ENCODE results near the gene POP4.

Gene POP4

DNA sequence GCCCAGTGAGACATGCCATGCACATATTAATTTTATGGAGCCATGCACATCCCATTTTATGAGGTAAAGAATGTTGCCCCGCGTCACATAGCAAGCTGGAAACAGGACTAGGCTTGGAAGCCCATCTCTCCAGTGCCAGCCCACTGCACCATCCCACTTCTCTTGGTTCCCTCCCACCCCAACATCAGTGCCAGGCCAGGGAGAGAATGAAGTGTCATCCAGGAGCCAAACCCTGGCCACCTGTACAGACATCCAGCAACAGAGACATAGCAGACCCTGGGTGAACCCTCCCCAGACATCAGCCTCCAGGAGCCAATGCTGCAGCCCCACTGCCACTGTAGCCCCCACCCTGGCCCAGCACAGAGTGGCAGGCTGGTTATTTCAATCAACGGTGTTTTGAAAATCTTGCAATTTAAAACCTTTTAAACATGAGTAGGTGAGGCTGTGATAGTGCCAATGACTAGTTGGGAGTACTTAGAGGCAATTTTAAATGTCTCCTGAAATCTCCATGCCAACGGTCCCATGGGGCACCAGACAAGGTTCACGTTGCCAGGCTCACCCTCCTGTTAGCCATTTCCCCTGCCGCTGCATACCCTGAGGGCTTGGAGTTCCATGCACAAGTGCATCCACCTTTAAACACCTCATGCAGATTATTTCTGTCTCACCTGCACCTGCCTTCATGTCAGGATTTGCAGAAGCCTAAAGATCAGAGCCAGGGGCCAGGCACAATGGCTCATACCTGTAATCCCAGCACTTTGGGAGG is 45.6 kb upstream of the POP4 start:
- Histone ChIP-seq H3K27ac (ENCODE audit: low read length, poor library complexity, severe bottlenecking) (no peak overlapping the region), H2BK5ac (ENCODE audit: low read depth, low read length, poor library complexity, severe bottlenecking) (no peak overlapping the region), H3K4me3 (ENCODE audit: insufficient read depth in 1 of 2, low read depth in 1 of 2, low read length in 2 of 2) (no peak overlapping the region), H3K23ac (ENCODE audit: low read length in 2 of 2) (no peak overlapping the region), H3K27me3 (ENCODE audit: control insufficient read depth in 1 of 2, insufficient read depth in 1 of 2, low read length in 2 of 2) (peaks cover 0 to 17% of the 10 kb centered on the region in 2 experiments), H2BK12ac (ENCODE audit: low read length in 2 of 2) (no peak overlapping the region), H2AK5ac (ENCODE audit: low read length, severe bottlenecking) (no peak overlapping the region), H3K4me1 (ENCODE audit: control insufficient read depth, insufficient read depth, low read depth, low read length) (peaks cover 4% of the 10 kb centered on the region), H2BK15ac (ENCODE audit: low read depth, poor library complexity, severe bottlenecking) (no peak overlapping the region), H3K9ac (ENCODE audit: low read length) (no peak overlapping the region), H3K36me3 (ENCODE audit: control insufficient read depth in 1 of 2, insufficient read depth in 2 of 2, low read depth in 1 of 2, low read length in 2 of 2) (no peaks in the 10 kb centered on the region), H4K8ac (ENCODE audit: low read length) (no peak overlapping the region), H3K79me1 (replicated peaks; ENCODE audit: low read length, poor library complexity, severe bottlenecking) (no peaks in the 10 kb centered on the region), H4K91ac (ENCODE audit: low read length) (no peak overlapping the region), H3K9me3 (ENCODE audit: control insufficient read depth, low read length) (no peaks in the 10 kb centered on the region), H3K18ac (ENCODE audit: low read depth in 1 of 2, low read length in 2 of 2) (no peak overlapping the region), H3K4ac (ENCODE audit: low read depth in 1 of 2, low read length in 2 of 2) (no peak overlapping the region), H2AFZ (ENCODE audit: low read depth, low read length) (no peak overlapping the region), H3K4me2 (ENCODE audit: low read length, poor library complexity, severe bottlenecking) (no peak overlapping the region), H2BK120ac (ENCODE audit: low read depth, low read length) (no peak overlapping the region), H3K14ac (ENCODE audit: low read length in 2 of 2) (no peak overlapping the region)
- no peak for DNase-seq
- 80% methylated on average over 6 of the region's 6 CpGs for WGBS

DNA sequence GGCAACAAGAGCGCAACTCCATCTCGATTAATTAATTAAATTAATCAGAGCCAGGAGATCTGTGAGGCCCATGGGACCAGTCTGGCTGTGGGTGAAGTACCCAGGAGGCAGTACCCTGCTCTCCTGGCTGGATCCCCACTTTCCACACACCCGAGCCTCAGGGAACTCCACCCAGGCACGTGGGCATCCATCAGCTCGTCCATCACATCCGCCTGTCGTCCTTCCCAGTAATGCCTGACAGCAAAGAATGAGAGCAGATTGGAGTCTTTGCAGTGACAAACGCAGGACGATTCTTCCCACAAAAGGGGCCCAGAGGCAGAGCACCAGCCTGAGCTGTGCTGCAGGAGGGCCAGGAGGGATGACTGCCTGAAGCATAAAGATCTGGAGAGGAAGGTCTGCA is 44.5 kb upstream of the POP4 start:
- H4K91ac ChIP-seq (ENCODE audit: low read length) = no peak overlapping the region
- no peak overlapping the region for H3K14ac ChIP-seq (ENCODE audit: low read length in 2 of 2)
- no peak overlapping the region for H3K4me3 ChIP-seq (ENCODE audit: insufficient read depth in 1 of 2, low read depth in 1 of 2, low read length in 2 of 2)
- H3K4me1 ChIP-seq (ENCODE audit: control insufficient read depth, insufficient read depth, low read depth, low read length) = peaks cover 4% of the 10 kb centered on the region
- H2AK5ac ChIP-seq (ENCODE audit: low read length, severe bottlenecking) = no peak overlapping the region
- DNase-seq = no peak
- H3K18ac ChIP-seq (ENCODE audit: low read depth in 1 of 2, low read length in 2 of 2) = no peak overlapping the region
- H2AFZ ChIP-seq (ENCODE audit: low read depth, low read length) = no peak overlapping the region
- no peak overlapping the region for H2BK5ac ChIP-seq (ENCODE audit: low read depth, low read length, poor library complexity, severe bottlenecking)
- no peaks in the 10 kb centered on the region for H3K36me3 ChIP-seq (ENCODE audit: control insufficient read depth in 1 of 2, insufficient read depth in 2 of 2, low read depth in 1 of 2, low read length in 2 of 2)
- no peak overlapping the region for H3K23ac ChIP-seq (ENCODE audit: low read length in 2 of 2)
- H3K9ac ChIP-seq (ENCODE audit: low read length) = no peak overlapping the region
- H4K8ac ChIP-seq (ENCODE audit: low read length) = no peak overlapping the region
- H3K4me2 ChIP-seq (ENCODE audit: low read length, poor library complexity, severe bottlenecking) = no peak overlapping the region
- no peaks in the 10 kb centered on the region for H3K79me1 ChIP-seq (replicated peaks; ENCODE audit: low read length, poor library complexity, severe bottlenecking)
- H3K27me3 ChIP-seq (ENCODE audit: control insufficient read depth in 1 of 2, insufficient read depth in 1 of 2, low read length in 2 of 2) = peaks cover 0 to 20% of the 10 kb centered on the region in 2 experiments
- no peak overlapping the region for H3K4ac ChIP-seq (ENCODE audit: low read depth in 1 of 2, low read length in 2 of 2)
- H3K27ac ChIP-seq (ENCODE audit: low read length, poor library complexity, severe bottlenecking) = no peak overlapping the region
- WGBS = 68% methylated on average over 9 of the region's 9 CpGs
- no peak overlapping the region for H2BK120ac ChIP-seq (ENCODE audit: low read depth, low read length)
- H3K9me3 ChIP-seq (ENCODE audit: control insufficient read depth, low read length) = no peaks in the 10 kb centered on the region
- no peak overlapping the region for H2BK15ac ChIP-seq (ENCODE audit: low read depth, poor library complexity, severe bottlenecking)
- H2BK12ac ChIP-seq (ENCODE audit: low read length in 2 of 2) = no peak overlapping the region

DNA sequence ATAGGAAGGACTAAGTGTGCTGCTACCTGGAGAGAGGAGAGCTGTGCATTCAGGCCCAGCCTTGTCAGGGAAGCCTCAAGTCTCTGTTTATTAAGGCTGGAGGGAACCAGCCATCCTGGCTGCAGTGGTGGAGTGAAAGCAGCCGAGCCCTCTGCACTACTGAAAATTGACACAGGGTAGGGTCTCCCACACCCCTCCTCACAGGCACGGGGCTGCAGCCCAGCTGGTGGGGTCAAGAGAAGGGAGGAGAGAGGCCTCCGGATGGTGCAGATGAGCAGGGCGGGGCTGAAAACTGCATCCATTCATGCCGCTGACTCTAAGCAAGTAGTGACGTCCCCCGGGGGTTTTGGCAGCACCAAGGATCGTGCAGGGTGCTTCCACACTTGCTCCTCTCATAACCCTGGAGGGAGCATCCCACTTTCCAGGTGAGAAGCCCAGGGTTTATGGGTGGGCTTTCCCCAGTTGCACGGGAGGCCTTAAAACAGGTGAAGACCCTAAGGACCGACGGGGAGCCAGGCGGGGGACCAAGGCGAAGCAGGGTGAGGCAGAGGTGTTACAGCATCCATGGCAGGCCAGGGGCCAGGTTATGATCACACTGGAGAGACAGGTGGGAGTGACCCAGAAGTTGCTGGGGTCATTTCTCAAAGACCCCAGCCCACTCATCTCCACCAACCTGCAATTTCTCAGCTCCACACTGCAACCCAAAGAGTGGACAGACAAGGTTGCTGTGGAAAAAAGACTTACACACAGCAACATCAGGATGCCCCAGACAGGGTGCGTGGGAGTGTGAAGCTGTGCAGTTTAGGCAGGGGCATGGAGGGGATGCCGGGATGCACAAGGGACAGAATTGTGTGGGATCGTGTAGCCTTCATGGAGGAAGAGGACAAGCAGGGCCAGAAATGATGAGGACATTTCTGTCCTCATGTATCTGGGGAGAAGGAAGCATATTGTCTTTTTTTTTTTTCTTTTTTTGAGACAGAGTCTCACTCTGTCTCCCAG is 43.5 kb upstream of the POP4 start:
- no peak overlapping the region for H3K4ac ChIP-seq (ENCODE audit: low read depth in 1 of 2, low read length in 2 of 2)
- H2AFZ ChIP-seq (ENCODE audit: low read depth, low read length) = no peak overlapping the region
- no peak overlapping the region for H4K91ac ChIP-seq (ENCODE audit: low read length)
- H3K18ac ChIP-seq (ENCODE audit: low read depth in 1 of 2, low read length in 2 of 2) = no peak overlapping the region
- WGBS = 68% methylated on average over 14 of the region's 16 CpGs
- H3K36me3 ChIP-seq (ENCODE audit: control insufficient read depth in 1 of 2, insufficient read depth in 2 of 2, low read depth in 1 of 2, low read length in 2 of 2) = no peaks in the 10 kb centered on the region
- peaks cover 4% of the 10 kb centered on the region for H3K4me1 ChIP-seq (ENCODE audit: control insufficient read depth, insufficient read depth, low read depth, low read length)
- H4K8ac ChIP-seq (ENCODE audit: low read length) = no peak overlapping the region
- peaks cover 0 to 20% of the 10 kb centered on the region in 2 experiments for H3K27me3 ChIP-seq (ENCODE audit: control insufficient read depth in 1 of 2, insufficient read depth in 1 of 2, low read length in 2 of 2)
- H3K9me3 ChIP-seq (ENCODE audit: control insufficient read depth, low read length) = no peaks in the 10 kb centered on the region
- no peak for DNase-seq
- H3K9ac ChIP-seq (ENCODE audit: low read length) = no peak overlapping the region
- no peak overlapping the region for H2BK5ac ChIP-seq (ENCODE audit: low read depth, low read length, poor library complexity, severe bottlenecking)
- no peak overlapping the region for H3K4me2 ChIP-seq (ENCODE audit: low read length, poor library complexity, severe bottlenecking)
- no peaks in the 10 kb centered on the region for H3K79me1 ChIP-seq (replicated peaks; ENCODE audit: low read length, poor library complexity, severe bottlenecking)
- H2AK5ac ChIP-seq (ENCODE audit: low read length, severe bottlenecking) = no peak overlapping the region
- H2BK120ac ChIP-seq (ENCODE audit: low read depth, low read length) = no peak overlapping the region
- no peak overlapping the region for H3K14ac ChIP-seq (ENCODE audit: low read length in 2 of 2)
- no peak overlapping the region for H3K4me3 ChIP-seq (ENCODE audit: insufficient read depth in 1 of 2, low read depth in 1 of 2, low read length in 2 of 2)
- H2BK15ac ChIP-seq (ENCODE audit: low read depth, poor library complexity, severe bottlenecking) = no peak overlapping the region
- no peak overlapping the region for H2BK12ac ChIP-seq (ENCODE audit: low read length in 2 of 2)
- no peak overlapping the region for H3K23ac ChIP-seq (ENCODE audit: low read length in 2 of 2)
- H3K27ac ChIP-seq (ENCODE audit: low read length, poor library complexity, severe bottlenecking) = no peak overlapping the region

DNA sequence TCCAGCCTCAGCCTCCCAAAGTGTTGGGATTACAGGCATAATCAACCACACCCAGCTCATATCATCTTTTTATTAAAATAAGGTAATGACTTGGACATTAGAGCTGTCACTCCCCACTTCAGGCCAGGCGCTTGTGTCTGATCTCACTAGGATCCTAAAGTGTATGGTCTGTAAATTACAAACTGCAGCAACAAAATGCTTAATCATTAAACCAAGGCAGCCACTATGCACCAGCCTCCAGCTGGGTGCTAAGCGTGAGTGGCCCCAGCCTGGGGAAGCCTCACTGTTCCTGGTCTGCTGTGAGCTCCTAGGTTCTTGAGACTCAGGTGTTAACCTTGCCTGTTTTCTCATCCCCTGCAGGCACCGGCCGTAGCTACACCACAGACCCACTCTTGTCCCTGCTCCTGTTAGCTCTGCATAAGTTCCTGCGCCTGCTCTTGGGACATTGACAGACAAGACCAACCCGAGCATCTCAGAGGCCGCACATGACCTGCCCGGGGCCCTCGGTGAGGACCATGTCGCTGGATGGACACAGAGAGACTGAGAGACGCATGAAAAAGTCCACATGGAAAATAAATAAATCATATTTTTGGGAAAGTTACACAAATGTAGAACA is 42.5 kb upstream of the POP4 start:
- peaks cover 4% of the 10 kb centered on the region for H3K4me1 ChIP-seq (ENCODE audit: control insufficient read depth, insufficient read depth, low read depth, low read length)
- H3K79me1 ChIP-seq (replicated peaks; ENCODE audit: low read length, poor library complexity, severe bottlenecking) = no peaks in the 10 kb centered on the region
- no peak overlapping the region for H3K14ac ChIP-seq (ENCODE audit: low read length in 2 of 2)
- H2BK120ac ChIP-seq (ENCODE audit: low read depth, low read length) = no peak overlapping the region
- H2BK12ac ChIP-seq (ENCODE audit: low read length in 2 of 2) = no peak overlapping the region
- H3K4me2 ChIP-seq (ENCODE audit: low read length, poor library complexity, severe bottlenecking) = no peak overlapping the region
- no peaks in the 10 kb centered on the region for H3K9me3 ChIP-seq (ENCODE audit: control insufficient read depth, low read length)
- H3K27ac ChIP-seq (ENCODE audit: low read length, poor library complexity, severe bottlenecking) = no peak overlapping the region
- H2BK15ac ChIP-seq (ENCODE audit: low read depth, poor library complexity, severe bottlenecking) = no peak overlapping the region
- no peak overlapping the region for H2AK5ac ChIP-seq (ENCODE audit: low read length, severe bottlenecking)
- DNase-seq = no peak
- no peak overlapping the region for H4K91ac ChIP-seq (ENCODE audit: low read length)
- no peak overlapping the region for H3K4me3 ChIP-seq (ENCODE audit: insufficient read depth in 1 of 2, low read depth in 1 of 2, low read length in 2 of 2)
- H3K23ac ChIP-seq (ENCODE audit: low read length in 2 of 2) = no peak overlapping the region
- no peak overlapping the region for H2BK5ac ChIP-seq (ENCODE audit: low read depth, low read length, poor library complexity, severe bottlenecking)
- no peak overlapping the region for H3K18ac ChIP-seq (ENCODE audit: low read depth in 1 of 2, low read length in 2 of 2)
- WGBS = 79% methylated on average over 10 of the region's 11 CpGs
- no peak overlapping the region for H2AFZ ChIP-seq (ENCODE audit: low read depth, low read length)
- H3K27me3 ChIP-seq (ENCODE audit: control insufficient read depth in 1 of 2, insufficient read depth in 1 of 2, low read length in 2 of 2) = peaks cover 0 to 30% of the 10 kb centered on the region in 2 experiments
- H3K4ac ChIP-seq (ENCODE audit: low read depth in 1 of 2, low read length in 2 of 2) = no peak overlapping the region
- no peaks in the 10 kb centered on the region for H3K36me3 ChIP-seq (ENCODE audit: control insufficient read depth in 1 of 2, insufficient read depth in 2 of 2, low read depth in 1 of 2, low read length in 2 of 2)
- no peak overlapping the region for H4K8ac ChIP-seq (ENCODE audit: low read length)
- no peak overlapping the region for H3K9ac ChIP-seq (ENCODE audit: low read length)
